Uterine smooth muscle cell (primary cell): Measurements from ENCODE around the gene PRR30. TPM values are rescaled to one million over a fixed set of nuclear protein-coding genes. Genes with fewer than 3 reads are reported as not detected.

ENCODE experiments used
- total RNA-seq: library from RNA; depleted of rRNA; stranded (reverse); fragments of >200 nt; gene quantifications from 2 replicates; pipeline ENCODE4 v1.2.3, GENCODE V29; 2014

The PRR30 gene
- total RNA-seq: not detected in 2 replicates

DNA sequence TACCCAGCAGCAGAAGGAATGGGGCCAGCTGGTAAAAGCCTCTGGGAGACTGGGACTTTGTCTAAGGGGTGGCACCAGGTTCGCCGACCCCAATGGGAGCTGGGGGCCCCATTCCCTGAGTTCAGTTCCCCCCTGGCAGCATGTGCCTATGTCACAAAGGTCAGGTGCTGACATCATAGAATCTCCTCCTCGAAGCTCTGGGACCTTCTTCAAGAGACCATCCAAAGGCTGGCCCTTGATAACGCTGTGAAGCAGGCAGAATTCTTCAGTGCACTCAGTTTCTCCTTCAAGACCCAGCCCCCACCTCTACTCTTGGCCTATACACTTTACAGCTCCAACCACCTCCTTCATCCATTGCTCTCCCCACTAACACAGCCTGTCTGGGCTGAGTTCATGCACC lies at the start of gene PRR30:
TSS of gene PRR30 (minus strand) at position 101 of the 400 bp plus-strand sequence. CDS start 1,081 bp downstream, outside the sequence.

GRCh38 chr2:27148801-27149439 lies 9.7 kb upstream of the PRR30 start, which contains the start of gene TCF23:
Gene TCF23, plus strand, starts transcription at chr2:27149004. Its CDS starts 130 bp downstream, at chr2:27149134.

GRCh38 chr2:27133905-27134780 lies 5.1 kb downstream of the PRR30 start, which contains the start of gene PREB:
Gene PREB, minus strand, starts transcription at chr2:27134636. Its CDS starts 215 bp downstream, at chr2:27134421.

DNA sequence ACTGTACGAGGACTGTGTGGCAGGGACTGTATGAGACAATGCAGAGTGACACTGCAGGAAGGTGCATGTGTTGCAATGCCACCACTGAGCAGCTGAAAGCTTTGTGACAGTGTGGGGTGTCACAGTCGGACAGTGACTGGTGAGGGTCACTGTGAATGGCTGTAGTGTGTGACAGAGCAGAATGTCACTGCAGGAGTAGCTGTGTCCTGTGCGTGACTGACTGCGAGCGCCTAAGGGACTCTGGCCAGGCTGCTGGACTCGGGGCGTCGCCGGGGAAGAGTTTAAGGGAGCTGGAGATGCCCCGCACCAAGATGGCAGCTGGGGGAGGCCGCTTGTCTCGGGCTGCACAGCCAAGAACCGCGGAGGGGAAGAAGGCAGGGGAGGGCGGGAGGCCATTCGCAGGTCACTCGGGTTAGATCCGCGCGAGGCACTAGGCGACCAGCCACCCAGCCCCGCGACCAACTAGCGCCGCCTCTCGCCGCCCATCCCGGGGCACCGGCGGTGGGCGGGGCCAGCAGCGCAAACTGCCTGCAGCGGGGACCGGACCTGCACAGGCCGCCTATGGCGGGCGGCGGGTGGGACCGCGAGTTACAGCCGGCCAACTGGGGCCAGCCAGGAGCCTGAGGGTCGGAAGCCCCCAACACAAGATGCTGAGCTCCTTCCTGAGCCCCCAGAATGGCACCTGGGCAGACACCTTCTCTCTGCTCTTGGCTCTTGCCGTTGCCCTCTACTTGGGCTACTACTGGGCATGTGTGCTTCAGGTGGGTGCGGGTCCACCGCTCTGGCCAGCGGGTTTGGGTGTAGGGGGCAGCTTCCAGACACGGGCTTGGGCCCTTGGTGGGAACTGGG lies 15.7 kb downstream of the PRR30 start, which contains the start of gene ABHD1:
TSS of gene ABHD1 (plus strand) at position 514 of the 849 bp plus-strand sequence. CDS start at position 648, 134 bp downstream.

DNA sequence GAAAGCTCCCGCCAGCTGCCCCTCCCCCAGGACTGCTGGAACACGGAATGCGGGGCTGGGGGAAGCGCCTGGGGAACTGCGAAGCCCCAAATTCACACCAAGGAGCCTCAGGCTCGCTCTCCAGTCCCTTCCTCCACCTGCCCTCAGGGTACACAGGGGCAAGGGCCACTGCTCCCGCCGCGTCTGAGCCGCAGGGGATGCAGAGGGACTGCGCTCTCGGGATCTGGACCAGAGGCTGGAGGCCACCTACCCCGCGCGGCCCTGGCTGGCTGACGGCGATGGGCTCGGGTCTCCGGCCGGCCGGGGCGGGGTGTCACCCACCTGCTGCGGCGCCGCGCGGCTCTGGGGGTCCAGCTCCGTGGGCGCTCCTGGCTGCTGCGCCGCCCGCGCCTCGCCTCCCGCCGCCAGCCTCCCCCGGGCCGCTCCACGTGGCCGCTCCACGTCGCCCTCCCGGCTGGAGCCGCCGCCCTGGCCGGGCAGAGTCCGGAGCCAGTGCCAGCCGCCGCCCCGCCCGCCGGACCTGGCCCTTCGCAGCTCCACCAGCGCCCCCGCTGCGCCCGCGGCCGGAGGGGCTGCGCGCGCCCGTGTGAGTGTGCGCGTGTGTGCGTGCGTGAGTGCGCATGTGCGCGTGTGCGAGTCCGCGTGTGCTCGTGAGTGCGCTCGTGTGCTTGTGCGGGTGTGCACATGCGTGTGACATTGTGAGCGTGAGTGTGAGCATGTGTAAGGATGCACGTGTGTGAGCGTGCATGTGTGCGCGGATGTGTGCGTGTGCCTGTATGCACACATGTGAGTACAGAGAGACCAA lies 20.5 kb downstream of the PRR30 start, which contains the start of gene CGREF1:
TSS of gene CGREF1 (minus strand) at position 604 of the 805 bp plus-strand sequence. CDS start 14,762 bp downstream, outside the sequence.

Other genes with a start within 250 kb of the PRR30 start
- gene MAPRE3, start 168.8 kb downstream of the PRR30 start, total RNA-seq: 6.6 and 8.4 TPM in 2 replicates
- gene TMEM214, start 106.4 kb downstream of the PRR30 start, total RNA-seq: 38.7 and 45.9 TPM in 2 replicates
- gene AGBL5, start 87.7 kb downstream of the PRR30 start, total RNA-seq: 21.2 and 23.9 TPM in 2 replicates
- gene OST4, start 67.8 kb downstream of the PRR30 start, total RNA-seq: 224 and 453 TPM in 2 replicates
- gene EMILIN1, start 60.8 kb downstream of the PRR30 start, total RNA-seq: 196 and 328 TPM in 2 replicates
- 1.2 and 3.1 TPM in 2 replicates for gene KHK, start 52.6 kb downstream of the PRR30 start, total RNA-seq
- 1.4 and 6.2 TPM in 2 replicates for gene CGREF1, start 20.3 kb downstream of the PRR30 start, total RNA-seq
- gene ABHD1, start 15.6 kb downstream of the PRR30 start, total RNA-seq: under 0.01 TPM in 2 replicates
- gene PREB, start 4.8 kb downstream of the PRR30 start, total RNA-seq: 46.4 and 50.0 TPM in 2 replicates
- gene TCF23, start 9.6 kb upstream of the PRR30 start, total RNA-seq: not detected in 2 replicates
- gene ATRAID, start 72.6 kb upstream of the PRR30 start, total RNA-seq: 140 and 237 TPM in 2 replicates
- 19.4 and 30.4 TPM in 2 replicates for gene SLC5A6, start 72.9 kb upstream of the PRR30 start, total RNA-seq
- 45.9 and 57.2 TPM in 2 replicates for gene CAD, start 78.0 kb upstream of the PRR30 start, total RNA-seq
- gene SLC30A3, start 123.6 kb upstream of the PRR30 start, total RNA-seq: 0.66 and 0.87 TPM in 2 replicates
- gene DNAJC5G, start 136.0 kb upstream of the PRR30 start, total RNA-seq: not detected in 2 replicates
- gene TRIM54, start 143.0 kb upstream of the PRR30 start, total RNA-seq: 0.33 and 0.37 TPM in 2 replicates
- 0.22 and 1.00 TPM in 2 replicates for gene UCN, start 169.0 kb upstream of the PRR30 start, total RNA-seq
- 48.6 and 95.3 TPM in 2 replicates for gene MPV17, start 183.7 kb upstream of the PRR30 start, total RNA-seq
- 19.6 and 24.0 TPM in 2 replicates for gene GTF3C2, start 217.4 kb upstream of the PRR30 start, total RNA-seq
- 26.9 and 34.5 TPM in 2 replicates for gene EIF2B4, start 230.9 kb upstream of the PRR30 start, total RNA-seq
- 149 and 170 TPM in 2 replicates for gene SNX17, start 231.2 kb upstream of the PRR30 start, total RNA-seq
- gene ZNF513, start 241.3 kb upstream of the PRR30 start, total RNA-seq: 9.0 and 11.1 TPM in 2 replicates